Measurements from ENCODE around the gene TSSC4. TPM values are rescaled to one million over a fixed set of nuclear protein-coding genes. Genes with fewer than 3 reads are reported as not detected.
A peak's percentile ranks its signal among the peaks of the same experiment; 100 is the strongest.

Gene TSSC4
- total RNA-seq, 3 donors from 2014 or later (not counting 1 experiment from before 2014, with no cell fraction given), result 52.8 to 67.9 (median 59.3) TPM

- H3K27ac Mint-ChIP-seq, result peak overlapping the region; percentile 84 to 88
- Histone ChIP-seq H3K4me1 (ENCODE audit: control insufficient read depth, insufficient read depth, low read length) (peaks cover 72% of the 10 kb centered on the region), H3K4me3 (ENCODE audit: low read length) (no peak overlapping the region), H3K36me3 (ENCODE audit: control insufficient read depth, insufficient read depth, low read length) (peaks cover 2% of the 10 kb centered on the region), H3K9me3 (ENCODE audit: control insufficient read depth, insufficient read depth, low read length) (no peaks in the 10 kb centered on the region), H3K27ac (ENCODE audit: low read length) (peak overlapping the region; percentile 75), H3K27me3 (ENCODE audit: control insufficient read depth, insufficient read depth, low read length) (no peaks in the 10 kb centered on the region)
- TF ChIP-seq CTCF (IDR thresholded peaks at IDR 0.05), result no peak
- intact Hi-C loops (cut with micrococcal nuclease), result no loop called here
- DNase-seq, result peak in 1 of 2 donors; percentile 11
- no peaks in the 10 kb centered on the region for H3K9me3 Mint-ChIP-seq
- peak overlapping the region; percentile 80 for H3K4me3 Mint-ChIP-seq
- H3K4me1 Mint-ChIP-seq, result peaks cover 30 to 72% of the 10 kb centered on the region in 2 donors
- ATAC-seq, result no peak
- H3K27me3 Mint-ChIP-seq (ENCODE audit: low read depth in 2 of 2), result peaks cover 0 to 3% of the 10 kb centered on the region in 2 donors
- H3K36me3 Mint-ChIP-seq, result no peaks in the 10 kb centered on the region
- 70% methylated on average over 11 of the region's 11 CpGs for WGBS (ENCODE audit: insufficient coverage)
These were observed 20.9 kb upstream of the TSSC4 start for GRCh38 chr11:2379466-2380174.

- Histone ChIP-seq H3K36me3 (ENCODE audit: control insufficient read depth, insufficient read depth, low read length) (peaks cover 2% of the 10 kb centered on the region), H3K27ac (ENCODE audit: low read length) (peak overlapping the region; percentile 75), H3K27me3 (ENCODE audit: control insufficient read depth, insufficient read depth, low read length) (no peaks in the 10 kb centered on the region), H3K9me3 (ENCODE audit: control insufficient read depth, insufficient read depth, low read length) (no peaks in the 10 kb centered on the region), H3K4me1 (ENCODE audit: control insufficient read depth, insufficient read depth, low read length) (peaks cover 80% of the 10 kb centered on the region), H3K4me3 (ENCODE audit: low read length) (peak overlapping the region; percentile 5)
- peak overlapping the region; percentile 84 to 88 for H3K27ac Mint-ChIP-seq
- intact Hi-C loops (cut with micrococcal nuclease), result no loop called here
- H3K36me3 Mint-ChIP-seq, result no peaks in the 10 kb centered on the region
- no peak for ATAC-seq
- H3K4me3 Mint-ChIP-seq, result peak overlapping the region; percentile 80
- H3K9me3 Mint-ChIP-seq, result no peaks in the 10 kb centered on the region
- peak in 1 of 2 donors; percentile 8 for DNase-seq
- peaks cover 35 to 76% of the 10 kb centered on the region in 2 donors for H3K4me1 Mint-ChIP-seq
- TF ChIP-seq CTCF (IDR thresholded peaks at IDR 0.05), result no peak
- H3K27me3 Mint-ChIP-seq (ENCODE audit: low read depth in 2 of 2), result no peaks in the 10 kb centered on the region
- WGBS (ENCODE audit: insufficient coverage), result 78% methylated on average over 13 of the region's 13 CpGs
These were observed 20.2 kb upstream of the TSSC4 start for GRCh38 chr11:2380396-2380795.

- no peaks in the 10 kb centered on the region for H3K9me3 Mint-ChIP-seq
- H3K4me1 Mint-ChIP-seq, result peaks cover 40 to 80% of the 10 kb centered on the region in 2 donors
- no peaks in the 10 kb centered on the region for H3K9me3 ChIP-seq (ENCODE audit: control insufficient read depth, insufficient read depth, low read length)
- DNase-seq (peak; percentile 41 to 59), ATAC-seq (peak; percentile 35 to 71 (median 60))
- peaks cover 85% of the 10 kb centered on the region for H3K4me1 ChIP-seq (ENCODE audit: control insufficient read depth, insufficient read depth, low read length)
- peak overlapping the region; percentile 80 for H3K4me3 Mint-ChIP-seq
- WGBS (ENCODE audit: insufficient coverage), result 35% methylated on average over 20 of the region's 20 CpGs
- peak overlapping the region; percentile 75 for H3K27ac ChIP-seq (ENCODE audit: low read length)
- TF ChIP-seq CTCF (IDR thresholded peaks at IDR 0.05), result no peak
- no peaks in the 10 kb centered on the region for H3K27me3 ChIP-seq (ENCODE audit: control insufficient read depth, insufficient read depth, low read length)
- H3K36me3 Mint-ChIP-seq, result no peaks in the 10 kb centered on the region
- peaks cover 2% of the 10 kb centered on the region for H3K36me3 ChIP-seq (ENCODE audit: control insufficient read depth, insufficient read depth, low read length)
- peak overlapping the region; percentile 5 for H3K4me3 ChIP-seq (ENCODE audit: low read length)
- H3K27me3 Mint-ChIP-seq (ENCODE audit: low read depth in 2 of 2), result no peaks in the 10 kb centered on the region
- intact Hi-C loops (cut with micrococcal nuclease), result no loop called here
- peak overlapping the region; percentile 84 to 88 for H3K27ac Mint-ChIP-seq
These were observed 19.7 kb upstream of the TSSC4 start for GRCh38 chr11:2380807-2381350.

Data from natural killer cell (primary cell).